Right lobe of liver (tissue), 6 donors: ENCODE measurements around the gene STMN3. TPM values are rescaled to one million over a fixed set of nuclear protein-coding genes. Genes with fewer than 3 reads are reported as not detected.

Experiments used
- ATAC-seq, 4 donors: fragments of 200-7000 bp; cut with Tn5 transposase; one replicate each; pipeline ENCODE4 v1.9.1; 2020; ENCODE audit warnings: mild to moderate bottlenecking in 4 of 4, moderate library complexity in 4 of 4
- DNase-seq, 3 donors: peaks; one replicate each; pipeline ENCODE4 v3.0.0-alpha.2; 2020
- H3K27ac ChIP-seq, 3 donors: fragments of 200-600 bp; one replicate each; pipeline ENCODE4 v1.8.0; 2022
- H3K27me3 ChIP-seq, 2 donors: fragments of 200-600 bp; one replicate each; pipeline ENCODE4 v1.8.0; 2022
- H3K36me3 ChIP-seq, 4 donors: fragments of 200-600 bp; sonication (generic) in 1 of 4; one replicate each; pipeline versions ENCODE4 v1.5.1 to v1.8.0; 2017 to 2022; ENCODE audit warnings: control low read depth in 1 of 4
- H3K4me1 ChIP-seq, 4 donors: fragments of 200-600 bp; sonication (generic) in 1 of 4; one replicate each; pipeline versions ENCODE4 v1.5.1 to v1.8.0; 2017 to 2022; ENCODE audit warnings: control low read depth in 1 of 4
- H3K4me3 ChIP-seq, 3 donors: fragments of 200-600 bp; one replicate each; pipeline ENCODE4 v1.8.0; 2022
- H3K9me3 ChIP-seq, 4 donors: fragments of 200-600 bp; sonication (generic) in 1 of 4; one replicate each; pipeline versions ENCODE4 v1.5.1 to v1.8.0; 2017 to 2022; ENCODE audit warnings: control low read depth in 1 of 4
- CTCF ChIP-seq, 4 donors: fragments of 200-600 bp in 3 of 4; fragments of 450-650 bp in 1 of 4; IDR thresholded peaks; one replicate each; pipeline versions ENCODE4 v1.5.1 to v1.8.0; 2016 to 2022; ENCODE audit warnings: antibody characterized with exemption in 4 of 4, mild to moderate bottlenecking in 2 of 4
- POLR2A ChIP-seq: fragments of 450-650 bp; IDR thresholded peaks from one replicate; pipeline ENCODE4 v1.6.1; 2017; ENCODE audit warnings: antibody characterized with exemption, mild to moderate bottlenecking
- WGBS: methylation state at CpG from one replicate; pipeline ENCODE4 v1.1.6; 2018; ENCODE audit warnings: low coverage, low lambda C conversion rate; ENCODE audit not compliant: insufficient coverage; ENCODE audit errors: missing lambda C conversion rate; 5-methylcytosine and 5-hydroxymethylcytosine counted together
- intact Hi-C, 2 donors: fragments of 100-400 bp; cut with DNase I; formaldehyde crosslinking; loops; one replicate each; pipeline versions ENCODE4 v1.11.2 to v1.14.1; 2022
- small RNA-seq, 2 experiments: library from RNA; depleted of rRNA; stranded (forward); fragments of <200 nt; gene quantifications; one replicate each; pipeline ENCODE3, GENCODE V24; 2016
- total RNA-seq, 6 experiments: library from RNA; depleted of rRNA in 2 of 6; stranded (reverse); fragments of >200 nt in 2 of 6; fragmentation: NEBNext Ultra II Directional in 3 of 6; extraction: Animal tissue kit (Norgen Biotek cat#: 25700) in 3 of 6; gene quantifications; one replicate each; pipeline versions ENCODE4 v1.1.0 to v1.2.4, GENCODE V29; 2016 to 2023
- donor health status: DM: no; HTN: yes; CAD: no.
- donor health status: DM: no; HTN: no; CAD: no.
- donor health status: DM: no; HTN: no; CAD: no.
- donor health status: DM: no; HTN: yes; CAD: no.
- donor health status: DM: no; HTN: yes; CAD: no.

STMN3 gene
- total RNA-seq, 6 experiments from 2014 or later, result 0.43 to 1.6 (median 0.77) TPM

GRCh38 chr20:63591147-63591533 is 62.1 kb downstream of the STMN3 start:
- Histone ChIP-seq H3K4me3 (no peak overlapping the region), H3K36me3 (peaks cover 0 to 26% (median 6%) of the 10 kb centered on the region in 4 donors), H3K27me3 (no peaks in the 10 kb centered on the region), H3K4me1 (no peaks in the 10 kb centered on the region), H3K27ac (no peak overlapping the region), H3K9me3 (no peaks in the 10 kb centered on the region)
- peak in 1 of 3 donors; percentile 3 for DNase-seq
- ATAC-seq, result no peak
- intact Hi-C loops, result no loop called here
- TF ChIP-seq CTCF (IDR thresholded peaks at IDR 0.05), result no peak
- no peak for TF ChIP-seq POLR2A
- no CpG with 5 or more reads among the region's 4 CpGs for WGBS

GRCh38 chr20:63590218-63591146 is 62.7 kb downstream of the STMN3 start:
- Histone ChIP-seq H3K4me3 (no peak overlapping the region), H3K27ac (no peak overlapping the region), H3K4me1 (no peaks in the 10 kb centered on the region), H3K36me3 (peaks cover 0 to 26% (median 6%) of the 10 kb centered on the region in 4 donors), H3K9me3 (no peaks in the 10 kb centered on the region), H3K27me3 (no peaks in the 10 kb centered on the region)
- intact Hi-C loops, result no loop called here
- TF ChIP-seq CTCF (IDR thresholded peaks at IDR 0.05), result no peak
- TF ChIP-seq POLR2A, result no peak
- 83% methylated on average over 1 of the region's 52 CpGs for WGBS
- ATAC-seq (no peak), DNase-seq (peak in 2 of 3 donors; percentile 17 to 42)

Small RNAs within 50 kb of the gene (small RNA-seq; reads per million reads assigned to genes)
- 0 reads per million in 2 experiments for gene TNFRSF6B

Other genes with a start within 250 kb of the STMN3 start
- not detected for gene KCNQ2, start 180.8 kb downstream of the STMN3 start, total RNA-seq
- gene EEF1A2, start 154.3 kb downstream of the STMN3 start, total RNA-seq, result 100 to 1,000 TPM in 2 of 6 experiments, 1 to 10 TPM in 1, under 1 TPM in 3; 0.22 to 153 (median 1.0) TPM
- 10 to 100 TPM; 50.2 to 99.4 (median 76.7) TPM for gene PPDPF, start 132.7 kb downstream of the STMN3 start, total RNA-seq
- gene PTK6, start 116.0 kb downstream of the STMN3 start, total RNA-seq, result 10 to 100 TPM in 1 of 6 experiments, 1 to 10 TPM in 3, under 1 TPM in 2; 0.78 to 11.0 (median 3.6) TPM
- gene SRMS, start 105.7 kb downstream of the STMN3 start, total RNA-seq, result not detected
- gene FNDC11, start 99.3 kb downstream of the STMN3 start, total RNA-seq, result not detected
- 10 to 100 TPM; 14.8 to 30.3 (median 24.1) TPM for gene HELZ2, start 79.2 kb downstream of the STMN3 start, total RNA-seq
- gene GMEB2, start 26.3 kb downstream of the STMN3 start, total RNA-seq, result 1 to 10 TPM; 3.2 to 7.0 (median 5.1) TPM
- 10 to 100 TPM in 5 of 6 experiments, 1 to 10 TPM in 1; 9.6 to 16.3 (median 12.4) TPM for gene RTEL1, start 4.9 kb upstream of the STMN3 start, total RNA-seq
- 1 to 10 TPM in 1 of 6 experiments, under 1 TPM in 2, not detected in 3; 0.56 to 1.0 (median 0.62) TPM for gene TNFRSF6B, start 43.2 kb upstream of the STMN3 start, total RNA-seq
- 10 to 100 TPM; 16.0 to 22.2 (median 20.2) TPM for gene ARFRP1, start 54.6 kb upstream of the STMN3 start, total RNA-seq
- 10 to 100 TPM; 18.7 to 68.9 (median 31.9) TPM for gene ZGPAT, start 54.6 kb upstream of the STMN3 start, total RNA-seq
- 100 to 1,000 TPM in 2 of 6 experiments, 10 to 100 TPM in 4; 37.0 to 118 (median 65.5) TPM for gene LIME1, start 83.2 kb upstream of the STMN3 start, total RNA-seq
- gene SLC2A4RG, start 86.4 kb upstream of the STMN3 start, total RNA-seq, result 100 to 1,000 TPM in 2 of 6 experiments, 10 to 100 TPM in 4; 36.0 to 180 (median 73.8) TPM
- gene ZBTB46, start 177.8 kb upstream of the STMN3 start, total RNA-seq, result 1 to 10 TPM; 1.2 to 4.2 (median 2.4) TPM
- not detected for gene ABHD16B, start 208.1 kb upstream of the STMN3 start, total RNA-seq
- gene TPD52L2, start 211.8 kb upstream of the STMN3 start, total RNA-seq, result 10 to 100 TPM; 20.1 to 46.8 (median 30.5) TPM
- 10 to 100 TPM; 10.7 to 26.0 (median 15.1) TPM for gene DNAJC5, start 241.7 kb upstream of the STMN3 start, total RNA-seq